ENCODE measurements around the gene LMBR1L.

LMBR1L gene

DNA sequence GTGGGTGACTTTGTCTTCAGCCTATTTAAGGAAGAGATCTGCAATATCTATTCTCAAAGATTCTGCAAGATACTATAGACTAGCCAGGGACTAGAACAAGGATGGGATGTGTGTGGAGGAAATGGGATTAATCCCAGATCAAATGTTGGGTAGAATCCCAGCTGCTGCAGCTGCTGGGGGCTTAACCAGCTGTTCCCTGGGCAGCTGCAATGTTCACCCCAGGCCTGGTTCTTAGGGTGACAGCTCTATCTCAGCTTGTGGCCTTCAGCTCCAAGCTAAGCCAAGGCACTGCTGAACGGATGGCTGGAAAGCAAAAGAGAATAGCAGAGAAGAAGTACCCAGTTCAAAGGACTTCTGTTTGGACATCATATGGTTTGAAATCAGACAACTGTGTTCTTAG, 30.9 kb downstream of the LMBR1L start:
- Histone ChIP-seq H3K36me3 (no peaks in the 10 kb centered on the region), H3K4me3 (no peak overlapping the region), H3K27me3 (peaks cover 0 to 4% of the 10 kb centered on the region in 2 donors), H3K27ac (no peak overlapping the region), H3K4me1 (no peaks in the 10 kb centered on the region), H3K9me3 (no peaks in the 10 kb centered on the region)
- no peak for DNase-seq
- no peak for TF ChIP-seq CTCF (IDR thresholded peaks at IDR 0.05)
- intact Hi-C loops (cut with DNase I; ENCODE audit: low total_unique reads) = no loop called here

DNA sequence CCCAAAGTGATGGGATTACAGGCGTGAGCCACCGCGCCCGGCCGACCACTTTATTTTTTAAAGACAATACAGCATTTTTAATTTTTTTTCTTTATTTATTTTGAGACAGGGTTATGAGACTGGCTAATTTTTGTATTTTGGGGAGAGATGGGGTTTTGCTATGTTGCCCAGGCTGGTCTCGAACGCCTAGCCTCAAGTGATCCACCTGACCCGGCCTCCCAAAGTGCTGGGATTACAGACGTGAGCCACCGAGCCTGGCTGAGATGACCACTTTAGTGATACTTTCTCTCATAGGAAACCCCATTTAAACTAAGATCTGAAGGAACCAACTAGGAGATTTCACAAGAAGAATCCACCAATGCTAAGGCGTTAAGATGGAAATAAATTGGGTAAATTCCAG, 39.7 kb downstream of the LMBR1L start:
- no peaks in the 10 kb centered on the region for H3K27me3 ChIP-seq
- H3K9me3 ChIP-seq = no peaks in the 10 kb centered on the region
- no peaks in the 10 kb centered on the region for H3K36me3 ChIP-seq
- H3K4me3 ChIP-seq = no peak overlapping the region
- no peak for DNase-seq
- no peak overlapping the region for H3K27ac ChIP-seq
- H3K4me1 ChIP-seq = peaks cover 0 to 17% (median 12%) of the 10 kb centered on the region in 4 donors
- TF ChIP-seq CTCF (IDR thresholded peaks at IDR 0.05) = no peak
- intact Hi-C loops (cut with DNase I; ENCODE audit: low total_unique reads) = no loop called here

DNA sequence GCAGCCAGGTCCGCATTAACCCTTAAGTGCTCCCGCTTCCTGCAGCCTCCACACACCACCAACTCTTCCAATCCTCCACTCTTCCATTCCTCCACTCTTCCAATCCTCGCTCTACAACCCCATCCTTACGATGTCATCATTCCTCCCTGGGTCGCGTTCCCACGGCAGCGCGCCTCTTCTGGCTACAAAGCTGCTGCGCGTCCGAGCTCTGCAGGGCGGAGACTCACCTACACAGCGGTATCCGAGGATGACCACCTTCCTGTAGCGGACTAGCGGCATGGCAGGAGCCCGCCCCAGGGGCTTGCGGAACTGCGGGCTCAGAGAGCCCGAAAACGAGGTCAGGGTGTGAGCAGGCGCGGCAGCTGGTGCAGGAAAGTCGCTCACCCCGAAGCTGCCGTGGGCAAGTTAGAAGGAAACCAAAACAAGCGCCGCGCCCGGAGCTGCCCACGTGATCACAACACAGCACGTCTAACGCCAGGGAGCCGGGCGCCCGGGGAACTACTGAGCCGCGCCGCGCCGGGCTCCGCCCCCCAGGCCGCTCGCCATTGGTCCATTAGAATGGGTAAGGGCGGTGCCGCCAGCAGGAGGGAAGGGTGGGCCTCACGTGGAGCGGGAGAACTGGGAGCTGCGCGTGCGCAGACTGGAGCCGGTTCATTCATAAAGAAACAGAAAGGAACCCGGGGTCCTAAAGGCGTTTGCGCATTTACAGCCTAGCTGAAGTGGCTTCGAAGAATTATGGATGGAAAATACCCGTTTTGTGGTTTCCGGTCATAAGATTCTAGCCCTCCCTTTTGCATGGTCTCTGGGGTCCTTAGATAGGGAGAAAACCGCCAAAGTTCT, 40.9 kb downstream of the LMBR1L start, which contains the start of gene RHEBL1:
TSS of gene RHEBL1 (minus strand) at position 473 of the 840 bp plus-strand sequence. CDS start at position 279, 194 bp downstream.
- no peaks in the 10 kb centered on the region for H3K27me3 ChIP-seq
- intact Hi-C loops (cut with DNase I; ENCODE audit: low total_unique reads) = loop anchor here (10.0 kb wide), 1 partner anchor 45 kb away; the partner anchor contains the start of gene LMBR1L
- TF ChIP-seq CTCF (IDR thresholded peaks at IDR 0.05) = no peak

DNA sequence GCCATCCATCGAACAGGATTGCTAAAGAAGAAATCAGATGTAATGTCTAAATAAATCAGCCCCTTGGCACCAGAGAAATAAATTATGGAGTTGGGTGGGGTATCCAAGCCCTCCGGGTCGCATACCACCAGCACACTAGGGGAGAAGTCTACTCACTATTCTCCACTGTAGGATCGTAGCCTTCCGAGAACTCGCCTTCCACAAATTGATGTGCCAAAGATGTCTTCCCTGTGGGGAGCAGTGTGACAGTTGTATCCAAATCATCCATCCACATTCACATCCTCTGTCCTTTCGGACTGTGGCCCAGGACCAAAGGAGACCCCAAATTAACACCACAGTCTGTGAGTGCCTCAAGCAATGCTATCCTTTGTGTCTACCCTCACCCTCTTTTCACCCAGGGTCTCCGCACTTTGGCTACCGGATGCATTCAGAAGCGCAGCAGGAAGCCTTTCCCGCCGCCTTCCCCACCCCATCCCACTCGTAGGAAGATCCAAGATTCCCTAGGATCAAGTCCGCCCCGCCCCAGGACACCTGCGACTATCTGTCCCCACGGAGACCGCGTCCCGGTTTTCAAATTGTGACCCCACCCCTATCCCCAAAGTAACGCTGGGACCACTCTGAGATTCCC, 41.7 kb downstream of the LMBR1L start:
- peak overlapping the region; percentile 63 to 68 for H3K27ac ChIP-seq
- no peak for DNase-seq
- no peaks in the 10 kb centered on the region for H3K9me3 ChIP-seq
- no peaks in the 10 kb centered on the region for H3K36me3 ChIP-seq
- intact Hi-C loops (cut with DNase I; ENCODE audit: low total_unique reads) = loop anchor here (10.0 kb wide), 1 partner anchor 46 kb away; the partner anchor contains the start of gene LMBR1L
- H3K27me3 ChIP-seq = no peaks in the 10 kb centered on the region
- no peak for TF ChIP-seq CTCF (IDR thresholded peaks at IDR 0.05)
- H3K4me1 ChIP-seq = peaks cover 0 to 17% (median 12%) of the 10 kb centered on the region in 4 donors
- H3K4me3 ChIP-seq = peak overlapping the region; percentile 67 to 75

More for the DNA sequence above, 40.9 kb downstream of the LMBR1L start, which contains the start of gene RHEBL1:
- Histone ChIP-seq H3K9me3 (no peaks in the 10 kb centered on the region), H3K27ac (peak within 1 kb of the TSS; percentile 63 to 68), H3K4me1 (peaks cover 0 to 17% (median 12%) of the 10 kb centered on the region in 4 donors), H3K4me3 (peak within 1 kb of the TSS; percentile 67 to 75), H3K36me3 (no peaks in the 10 kb centered on the region)
- DNase-seq = peak; percentile 99

DNA sequence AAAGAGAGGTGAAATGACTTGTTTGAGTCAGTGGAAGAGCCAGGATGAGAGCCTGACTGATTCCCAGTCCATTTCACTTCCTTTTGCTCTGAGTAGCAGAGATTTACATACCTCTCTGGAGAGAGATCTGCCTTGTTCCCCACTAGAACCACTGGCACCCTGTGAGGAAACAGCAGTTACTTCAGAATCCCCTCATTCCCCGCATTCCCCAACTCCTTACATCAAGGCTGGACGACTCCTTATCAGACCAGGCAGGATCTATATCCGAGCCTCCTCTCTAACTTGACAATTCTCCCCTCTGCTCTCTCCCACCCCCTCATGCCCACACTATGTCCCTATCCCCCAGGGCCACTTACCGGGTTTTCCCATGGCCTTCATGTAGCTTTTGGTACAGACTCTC, 44.5 kb downstream of the LMBR1L start:
- intact Hi-C loops (cut with DNase I; ENCODE audit: low total_unique reads) = loop anchor here (10.0 kb wide), 1 partner anchor 49 kb away; the partner anchor contains the start of gene LMBR1L
- no peak for TF ChIP-seq CTCF (IDR thresholded peaks at IDR 0.05)
- Histone ChIP-seq H3K4me1 (peaks cover 0 to 26% (median 15%) of the 10 kb centered on the region in 4 donors), H3K27me3 (no peaks in the 10 kb centered on the region), H3K27ac (no peak overlapping the region), H3K9me3 (no peaks in the 10 kb centered on the region), H3K4me3 (no peak overlapping the region), H3K36me3 (no peaks in the 10 kb centered on the region)
- DNase-seq = no peak
